Measurements from ENCODE around the gene LIPC.

DNA sequence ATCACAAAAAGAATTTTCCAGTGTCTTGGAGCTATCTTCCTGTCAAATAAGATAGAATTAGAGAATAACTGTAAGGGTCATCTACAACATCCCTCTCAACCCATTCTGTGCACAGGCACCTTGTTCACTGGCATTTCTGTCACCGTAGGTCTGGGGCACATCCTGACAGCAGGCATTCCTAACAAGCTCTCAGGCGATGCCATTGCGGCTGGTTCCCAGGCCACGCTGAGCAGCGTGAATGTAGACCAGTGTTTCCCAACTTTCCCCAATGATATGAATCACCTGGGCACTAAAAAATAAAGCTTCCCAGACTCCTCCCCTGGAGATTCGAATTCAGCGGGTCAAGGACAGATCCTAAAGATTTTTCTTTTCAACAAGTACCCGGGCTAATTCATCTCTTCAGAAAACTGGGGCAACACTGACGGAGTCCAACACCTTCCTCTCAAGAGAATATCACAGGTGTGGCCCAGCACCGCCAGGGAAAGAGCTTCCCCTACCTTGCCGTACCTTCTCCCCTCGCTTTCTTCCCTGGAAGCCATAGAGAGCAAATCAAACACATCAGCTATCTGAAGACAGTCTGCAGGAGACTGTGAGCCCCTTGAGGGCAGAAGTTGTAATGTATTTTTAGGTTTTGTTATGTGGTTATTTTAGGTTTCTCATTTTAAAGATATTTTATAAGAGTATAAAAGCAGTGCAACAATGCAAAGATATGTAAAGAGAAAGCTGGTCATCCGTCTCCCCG is 143.4 kb downstream of the LIPC start:
- TF ChIP-seq ISL1 (CRISPR knock-in tag; IDR thresholded peaks at IDR 0.05) (no peak), PPARA (CRISPR knock-in tag; IDR thresholded peaks at IDR 0.05; ENCODE audit: borderline replicate concordance) (no peak), CSDC2 (CRISPR knock-in tag; IDR thresholded peaks at IDR 0.05) (no peak), RARB (CRISPR knock-in tag; IDR thresholded peaks at IDR 0.05) (no peak), OSR1 (CRISPR knock-in tag; IDR thresholded peaks at IDR 0.05) (no peak), SNAI2 (CRISPR knock-in tag; IDR thresholded peaks at IDR 0.05) (no peak), TOX (CRISPR knock-in tag; IDR thresholded peaks at IDR 0.05; ENCODE audit: borderline replicate concordance) (no peak), ARNTL (CRISPR knock-in tag; IDR thresholded peaks at IDR 0.05; ENCODE audit: borderline replicate concordance, low read depth) (no peak)
- TF ChIP-seq, protein P1, sequence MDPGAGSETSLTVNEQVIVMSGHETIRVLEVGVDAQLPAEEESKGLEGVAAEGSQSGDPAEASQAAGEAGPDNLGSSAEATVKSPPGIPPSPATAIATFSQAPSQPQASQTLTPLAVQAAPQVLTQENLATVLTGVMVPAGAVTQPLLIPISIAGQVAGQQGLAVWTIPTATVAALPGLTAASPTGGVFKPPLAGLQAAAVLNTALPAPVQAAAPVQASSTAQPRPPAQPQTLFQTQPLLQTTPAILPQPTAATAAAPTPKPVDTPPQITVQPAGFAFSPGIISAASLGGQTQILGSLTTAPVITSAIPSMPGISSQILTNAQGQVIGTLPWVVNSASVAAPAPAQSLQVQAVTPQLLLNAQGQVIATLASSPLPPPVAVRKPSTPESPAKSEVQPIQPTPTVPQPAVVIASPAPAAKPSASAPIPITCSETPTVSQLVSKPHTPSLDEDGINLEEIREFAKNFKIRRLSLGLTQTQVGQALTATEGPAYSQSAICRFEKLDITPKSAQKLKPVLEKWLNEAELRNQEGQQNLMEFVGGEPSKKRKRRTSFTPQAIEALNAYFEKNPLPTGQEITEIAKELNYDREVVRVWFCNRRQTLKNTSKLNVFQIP (CRISPR knock-in tag; IDR thresholded peaks at IDR 0.05; ENCODE audit: borderline replicate concordance, low read depth), result no peak
- TF ChIP-seq, protein P2, sequence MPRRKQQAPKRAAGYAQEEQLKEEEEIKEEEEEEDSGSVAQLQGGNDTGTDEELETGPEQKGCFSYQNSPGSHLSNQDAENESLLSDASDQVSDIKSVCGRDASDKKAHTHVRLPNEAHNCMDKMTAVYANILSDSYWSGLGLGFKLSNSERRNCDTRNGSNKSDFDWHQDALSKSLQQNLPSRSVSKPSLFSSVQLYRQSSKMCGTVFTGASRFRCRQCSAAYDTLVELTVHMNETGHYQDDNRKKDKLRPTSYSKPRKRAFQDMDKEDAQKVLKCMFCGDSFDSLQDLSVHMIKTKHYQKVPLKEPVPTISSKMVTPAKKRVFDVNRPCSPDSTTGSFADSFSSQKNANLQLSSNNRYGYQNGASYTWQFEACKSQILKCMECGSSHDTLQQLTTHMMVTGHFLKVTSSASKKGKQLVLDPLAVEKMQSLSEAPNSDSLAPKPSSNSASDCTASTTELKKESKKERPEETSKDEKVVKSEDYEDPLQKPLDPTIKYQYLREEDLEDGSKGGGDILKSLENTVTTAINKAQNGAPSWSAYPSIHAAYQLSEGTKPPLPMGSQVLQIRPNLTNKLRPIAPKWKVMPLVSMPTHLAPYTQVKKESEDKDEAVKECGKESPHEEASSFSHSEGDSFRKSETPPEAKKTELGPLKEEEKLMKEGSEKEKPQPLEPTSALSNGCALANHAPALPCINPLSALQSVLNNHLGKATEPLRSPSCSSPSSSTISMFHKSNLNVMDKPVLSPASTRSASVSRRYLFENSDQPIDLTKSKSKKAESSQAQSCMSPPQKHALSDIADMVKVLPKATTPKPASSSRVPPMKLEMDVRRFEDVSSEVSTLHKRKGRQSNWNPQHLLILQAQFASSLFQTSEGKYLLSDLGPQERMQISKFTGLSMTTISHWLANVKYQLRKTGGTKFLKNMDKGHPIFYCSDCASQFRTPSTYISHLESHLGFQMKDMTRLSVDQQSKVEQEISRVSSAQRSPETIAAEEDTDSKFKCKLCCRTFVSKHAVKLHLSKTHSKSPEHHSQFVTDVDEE (CRISPR knock-in tag; IDR thresholded peaks at IDR 0.05), result no peak
- TF ChIP-seq, protein P3, sequence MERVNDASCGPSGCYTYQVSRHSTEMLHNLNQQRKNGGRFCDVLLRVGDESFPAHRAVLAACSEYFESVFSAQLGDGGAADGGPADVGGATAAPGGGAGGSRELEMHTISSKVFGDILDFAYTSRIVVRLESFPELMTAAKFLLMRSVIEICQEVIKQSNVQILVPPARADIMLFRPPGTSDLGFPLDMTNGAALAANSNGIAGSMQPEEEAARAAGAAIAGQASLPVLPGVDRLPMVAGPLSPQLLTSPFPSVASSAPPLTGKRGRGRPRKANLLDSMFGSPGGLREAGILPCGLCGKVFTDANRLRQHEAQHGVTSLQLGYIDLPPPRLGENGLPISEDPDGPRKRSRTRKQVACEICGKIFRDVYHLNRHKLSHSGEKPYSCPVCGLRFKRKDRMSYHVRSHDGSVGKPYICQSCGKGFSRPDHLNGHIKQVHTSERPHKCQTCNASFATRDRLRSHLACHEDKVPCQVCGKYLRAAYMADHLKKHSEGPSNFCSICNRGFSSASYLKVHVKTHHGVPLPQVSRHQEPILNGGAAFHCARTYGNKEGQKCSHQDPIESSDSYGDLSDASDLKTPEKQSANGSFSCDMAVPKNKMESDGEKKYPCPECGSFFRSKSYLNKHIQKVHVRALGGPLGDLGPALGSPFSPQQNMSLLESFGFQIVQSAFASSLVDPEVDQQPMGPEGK (CRISPR knock-in tag; IDR thresholded peaks at IDR 0.05; ENCODE audit: borderline replicate concordance), result no peak

Data from SK-N-SH treated with all-trans-retinoic acid at 6 μM for 48 hours (cell line).